K562 (cell line): Measurements from ENCODE around the gene TBC1D2. TPM values are rescaled to one million over a fixed set of nuclear protein-coding genes. Genes with fewer than 3 reads are reported as not detected.

Experiments
- ATAC-seq: fragments of 200-7000 bp; cut with Tn5 transposase; 3 replicates; pipeline ENCODE4 v1.9.1; 2020; ENCODE audit warnings: moderate library complexity
- BruUV-seq: library from RNA; stranded (reverse); fragments of 400-500 nt; replicated peaks from 2 replicates; lab custom pipeline; 2021; lab: Mats Ljungman, UMichigan
- CTCF ChIA-PET: fragments of 300-600 bp; formaldehyde crosslinking; extraction: SDS; loops from one replicate; lab custom pipeline; 2021; ENCODE audit warnings: low intra/inter-chr PET ratio; lab: Yijun Ruan, JAX
- POLR2A ChIA-PET: fragments of 300-600, 350-650 bp; sonication (Branson Sonifier 250); formaldehyde crosslinking; extraction: SDS; loops from one replicate; lab custom pipeline; 2021; ENCODE audit warnings: antibody characterized with exemption, inconsistent platforms; lab: Yijun Ruan, JAX
- DNase-seq, 4 experiments: peaks; one replicate each; pipeline versions ENCODE4 v3.0.0 to v3.0.0-alpha.2; 2011 to 2018; ENCODE audit warnings: low spot score in 3 of 4, mixed read lengths in 3 of 4; ENCODE audit errors: extremely low read depth in 1 of 4
- FAIRE-seq: peaks from 2 replicates; lab custom pipeline; 2011; peaks lifted over from hg19 to GRCh38; lab: Jason Lieb, UNC
- H2AFZ ChIP-seq: 2 replicates; pipeline ENCODE4 v1.6.0; 2011; ENCODE audit warnings: low read depth, low read length, control low read depth, inconsistent platforms
- H3K27ac ChIP-seq: fragments of 200-600 bp; 3 replicates; pipeline ENCODE4 v1.8.0; 2011; ENCODE audit warnings: low read depth, mild to moderate bottlenecking, control low read depth, inconsistent platforms, low read length, moderate library complexity, mixed read lengths; ENCODE audit errors: extremely low read depth
- H3K27me3 ChIP-seq, 2 experiments: fragments of 300-600 bp in 1 of 2; 2 replicates in 1 of 2; 3 replicates in 1 of 2; pipeline versions ENCODE4 v1.6.0 to v1.8.0; 2011; ENCODE audit warnings: inconsistent platforms in 2 of 2, low read length in 2 of 2, mild to moderate bottlenecking in 1 of 2, mixed read lengths in 1 of 2, moderate library complexity in 1 of 2; ENCODE audit not compliant: control insufficient read depth in 2 of 2, insufficient read depth in 2 of 2
- H3K36me3 ChIP-seq: fragments of 300-600 bp; 3 replicates; pipeline ENCODE4 v1.8.0; 2011; ENCODE audit warnings: mild to moderate bottlenecking, low read length, inconsistent platforms; ENCODE audit not compliant: control insufficient read depth, insufficient read depth
- H3K4me1 ChIP-seq, 2 experiments: fragments of 200-600 bp in 1 of 2; replicated peaks in 1 of 2; 2 replicates in 1 of 2; 3 replicates in 1 of 2; pipeline versions ENCODE4 v1.5.1 to v1.8.0; 2011; ENCODE audit warnings: inconsistent platforms in 2 of 2, low read length in 2 of 2, mild to moderate bottlenecking in 1 of 2, mixed read lengths in 1 of 2, moderate library complexity in 1 of 2; ENCODE audit not compliant: control insufficient read depth in 2 of 2, insufficient read depth in 2 of 2
- H3K4me2 ChIP-seq: 2 replicates; pipeline ENCODE4 v1.6.1; 2011; ENCODE audit warnings: low read length, control low read depth, inconsistent platforms, mixed read lengths; ENCODE audit not compliant: insufficient read depth
- H3K4me3 ChIP-seq: fragments of 200-600 bp; sonication (generic), shearing (Covaris generic); 2 replicates; pipeline ENCODE4 v1.5.1; 2016; ENCODE audit warnings: control low read depth, inconsistent platforms
- H3K79me2 ChIP-seq: fragments of 200-600 bp; 3 replicates; pipeline ENCODE4 v1.8.0; 2011; ENCODE audit warnings: low read length, inconsistent platforms; ENCODE audit not compliant: control insufficient read depth, insufficient read depth
- H3K9ac ChIP-seq, 2 experiments: 2 replicates each; pipeline versions ENCODE4 v1.6.0 to v1.6.1; 2011; ENCODE audit warnings: low read depth in 2 of 2, low read length in 2 of 2, control low read depth in 1 of 2, inconsistent platforms in 1 of 2, mild to moderate bottlenecking in 1 of 2, mixed read lengths in 1 of 2; ENCODE audit not compliant: insufficient read depth in 1 of 2
- H3K9me1 ChIP-seq: one replicate; pipeline ENCODE4 v1.6.0; 2011; ENCODE audit warnings: inconsistent platforms, mild to moderate bottlenecking, low read length, moderate library complexity; ENCODE audit not compliant: control insufficient read depth, insufficient read depth
- H3K9me3 ChIP-seq: replicated peaks from 2 replicates; pipeline ENCODE4 v1.5.1; 2011; ENCODE audit warnings: low read depth, low read length, inconsistent platforms; ENCODE audit not compliant: control insufficient read depth, insufficient read depth
- H4K20me1 ChIP-seq: replicated peaks from 2 replicates; pipeline ENCODE4 v1.6.1; 2011; ENCODE audit warnings: low read length, inconsistent platforms, mixed read lengths; ENCODE audit not compliant: control insufficient read depth, insufficient read depth
- KDM1A ChIP-seq, 2 experiments: fragments of 450-650 bp; IDR thresholded peaks; 2 replicates each; pipeline ENCODE4 v1.6.1; 2016; ENCODE audit warnings: mild to moderate bottlenecking in 2 of 2
- PRMT5 ChIP-seq: sonication (generic); formaldehyde crosslinking; IDR thresholded peaks from 2 replicates; pipeline ENCODE4 v1.5.0; 2020; ENCODE audit warnings: missing genetic modification reagents
- SOX6 ChIP-seq: fragments of 450-650 bp; IDR thresholded peaks from 2 replicates; pipeline ENCODE4 v1.6.1; 2014; ENCODE audit warnings: mild to moderate bottlenecking
- WGBS: fragments of 100-300 bp; shearing (Covaris generic); methylation state at CpG from one replicate; pipeline ENCODE4 v1.1.6; 2016; ENCODE audit warnings: low coverage, mixed read lengths; ENCODE audit not compliant: insufficient coverage; ENCODE audit errors: missing lambda C conversion rate; 5-methylcytosine and 5-hydroxymethylcytosine counted together
- in situ Hi-C: fragments of 300-500 bp; cut with MboI; formaldehyde crosslinking; loops from 4 replicates; pipeline ENCODE4 v1.15.0; 2018; ENCODE audit warnings: inconsistent platforms, mixed read lengths
- intact Hi-C: fragments of 100-400 bp; cut with micrococcal nuclease; formaldehyde crosslinking; loops from 2 replicates; pipeline ENCODE4 v1.14.2; 2022
- polyA plus RNA-seq, 8 experiments: library from polyadenylated mRNA; depleted of rRNA in 4 of 8; stranded (reverse) in 5 of 8; unstranded in 3 of 8; fragments of >200 nt; fragmentation: Nextera tagmentation in 2 of 8; fragmentation: Illumina TruSeq in 1 of 8; extraction: Ambion mirVana in 2 of 8; extraction: Trizol in 1 of 8; gene quantifications; 2 replicates each; pipeline versions ENCODE4 v1.2.1 to v1.2.3, GENCODE V29; 2011 to 2014; ENCODE audit warnings: inconsistent platforms in 1 of 8, missing spikeins in 1 of 8
- total RNA-seq, 7 experiments: library from RNA; depleted of rRNA in 6 of 7; stranded (reverse); fragments of >200 nt in 6 of 7; fragmentation: Illumina TruSeq in 2 of 7; extraction: Trizol in 2 of 7; gene quantifications; 2 replicates each; pipeline versions ENCODE4 v1.2.1 to v1.2.3, GENCODE V29; 2011 to 2021; ENCODE audit warnings: low replicate concordance in 1 of 7
- TF ChIP-seq, protein P1 (sequence below), 3 experiments: IDR thresholded peaks in 2 of 3; conservative IDR thresholded peaks in 1 of 3; 2 replicates each; pipeline ENCODE4 v1.5.1; 2011 to 2012; ENCODE audit warnings: low read length in 3 of 3, mild to moderate bottlenecking in 3 of 3, control low read depth in 2 of 3, improper control_type of control experiment in 1 of 3, inconsistent platforms in 1 of 3, low read depth in 1 of 3, mixed read lengths in 1 of 3, moderate library complexity in 1 of 3; ENCODE audit not compliant: insufficient read depth in 2 of 3
- TF ChIP-seq, protein P2 (sequence below): sonication (generic); formaldehyde crosslinking; IDR thresholded peaks from 2 replicates; pipeline ENCODE4 v1.8.1; 2023; ENCODE audit warnings: mild to moderate bottlenecking, missing genetic modification reagents, moderate library complexity
- TF ChIP-seq, protein P3 (sequence below), 2 experiments: fragments of 450-650 bp in 1 of 2; sonication (generic) in 1 of 2; formaldehyde crosslinking in 1 of 2; IDR thresholded peaks in 1 of 2; conservative IDR thresholded peaks in 1 of 2; 2 replicates each; pipeline versions ENCODE4 v1.6.1 to v1.8.1; 2016 to 2023; ENCODE audit warnings: mild to moderate bottlenecking in 2 of 2, moderate library complexity in 2 of 2, inconsistent platforms in 1 of 2, missing genetic modification reagents in 1 of 2

The TBC1D2 gene
- total and polyA plus RNA-seq, 9 of the 15 experiments (the other 6 are each of a cell fraction or from before 2014, with no cell fraction given) = 0.10 to 7.0 (median 2.5) TPM

DNA sequence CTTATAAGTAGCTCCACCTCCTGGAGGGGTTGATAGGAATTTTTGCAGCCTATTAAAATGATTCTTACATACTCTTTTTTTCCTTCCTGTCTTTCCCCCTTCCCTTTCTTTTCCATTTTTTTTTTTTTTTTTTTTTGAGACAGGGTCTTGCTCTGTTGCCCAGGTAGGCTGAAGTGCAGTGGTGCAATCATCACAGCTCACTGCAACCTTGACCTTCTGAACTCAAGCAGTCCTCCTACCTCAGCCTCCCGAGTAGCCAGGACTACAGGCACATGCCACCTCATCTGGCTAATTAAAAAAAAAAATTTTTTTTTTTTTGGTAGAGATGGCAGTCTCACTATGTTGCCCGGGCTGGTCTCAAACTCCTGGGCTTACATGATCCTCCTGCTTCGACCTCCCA lies 4.3 kb upstream of the TBC1D2 start:
- no peaks in the 10 kb centered on the region for H3K9me3 ChIP-seq
- peaks cover 8 to 21% of the 10 kb centered on the region in 2 experiments; a peak in 4 of 5 replicates for H3K4me1 ChIP-seq
- POLR2A ChIA-PET = interaction anchor here (0.6 kb wide), 1 partner anchor 66 kb away, joined by 3 read pairs; no protein-coding TSS in a partner anchor
- CTCF ChIA-PET = no interaction called here
- no peak overlapping the region for H3K9ac ChIP-seq
- H3K79me2 ChIP-seq = peaks cover 12% of the 10 kb centered on the region
- intact Hi-C loops = loop anchor here (5.0 kb wide), 1 partner anchor 277 kb away; the partner anchor contains the start of gene ANP32B
- no peak overlapping the region for H3K4me3 ChIP-seq
- TF ChIP-seq, protein P1, sequence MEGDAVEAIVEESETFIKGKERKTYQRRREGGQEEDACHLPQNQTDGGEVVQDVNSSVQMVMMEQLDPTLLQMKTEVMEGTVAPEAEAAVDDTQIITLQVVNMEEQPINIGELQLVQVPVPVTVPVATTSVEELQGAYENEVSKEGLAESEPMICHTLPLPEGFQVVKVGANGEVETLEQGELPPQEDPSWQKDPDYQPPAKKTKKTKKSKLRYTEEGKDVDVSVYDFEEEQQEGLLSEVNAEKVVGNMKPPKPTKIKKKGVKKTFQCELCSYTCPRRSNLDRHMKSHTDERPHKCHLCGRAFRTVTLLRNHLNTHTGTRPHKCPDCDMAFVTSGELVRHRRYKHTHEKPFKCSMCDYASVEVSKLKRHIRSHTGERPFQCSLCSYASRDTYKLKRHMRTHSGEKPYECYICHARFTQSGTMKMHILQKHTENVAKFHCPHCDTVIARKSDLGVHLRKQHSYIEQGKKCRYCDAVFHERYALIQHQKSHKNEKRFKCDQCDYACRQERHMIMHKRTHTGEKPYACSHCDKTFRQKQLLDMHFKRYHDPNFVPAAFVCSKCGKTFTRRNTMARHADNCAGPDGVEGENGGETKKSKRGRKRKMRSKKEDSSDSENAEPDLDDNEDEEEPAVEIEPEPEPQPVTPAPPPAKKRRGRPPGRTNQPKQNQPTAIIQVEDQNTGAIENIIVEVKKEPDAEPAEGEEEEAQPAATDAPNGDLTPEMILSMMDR (IDR thresholded peaks at IDR 0.05 in 2 of 3, conservative IDR thresholded peaks at IDR 0.05 in 1 of 3; ENCODE audit: insufficient read depth in 2 of 3, low read depth in 1 of 3, low read length in 3 of 3) = peak in 1 of 3 experiments; percentile 22; a peak in 2 of 6 replicates
- TF ChIP-seq, protein P2, sequence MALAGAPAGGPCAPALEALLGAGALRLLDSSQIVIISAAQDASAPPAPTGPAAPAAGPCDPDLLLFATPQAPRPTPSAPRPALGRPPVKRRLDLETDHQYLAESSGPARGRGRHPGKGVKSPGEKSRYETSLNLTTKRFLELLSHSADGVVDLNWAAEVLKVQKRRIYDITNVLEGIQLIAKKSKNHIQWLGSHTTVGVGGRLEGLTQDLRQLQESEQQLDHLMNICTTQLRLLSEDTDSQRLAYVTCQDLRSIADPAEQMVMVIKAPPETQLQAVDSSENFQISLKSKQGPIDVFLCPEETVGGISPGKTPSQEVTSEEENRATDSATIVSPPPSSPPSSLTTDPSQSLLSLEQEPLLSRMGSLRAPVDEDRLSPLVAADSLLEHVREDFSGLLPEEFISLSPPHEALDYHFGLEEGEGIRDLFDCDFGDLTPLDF (CRISPR knock-in tag) = no peak
- 0 out of 4 replicates have a peak, but pooled peaks of 1 of the 2 experiments have one; percentile 21 for TF ChIP-seq KDM1A (IDR thresholded peaks at IDR 0.05)
- TF ChIP-seq, protein P3, sequence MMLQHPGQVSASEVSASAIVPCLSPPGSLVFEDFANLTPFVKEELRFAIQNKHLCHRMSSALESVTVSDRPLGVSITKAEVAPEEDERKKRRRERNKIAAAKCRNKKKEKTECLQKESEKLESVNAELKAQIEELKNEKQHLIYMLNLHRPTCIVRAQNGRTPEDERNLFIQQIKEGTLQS (IDR thresholded peaks at IDR 0.05) = no peak
- TF ChIP-seq, protein P3 (CRISPR knock-in tag; conservative IDR thresholded peaks at IDR 0.05) = no peak
- TF ChIP-seq PRMT5 (CRISPR knock-in tag) = no peak
- no peak for TF ChIP-seq SOX6
- no peak for ATAC-seq
- DNase-seq = no peak
- no peak for FAIRE-seq
- in situ Hi-C loops = loop anchor here (5.0 to 25.0 kb wide), 3 partner anchors 52 to 347 kb away; partner anchors contain the start of genes TRIM14 and TRMO
- H4K20me1 ChIP-seq = no peaks in the 10 kb centered on the region
- no peak overlapping the region for H3K27ac ChIP-seq
- no peaks in the 10 kb centered on the region for H3K9me1 ChIP-seq
- no peaks in the 10 kb centered on the region for H3K27me3 ChIP-seq
- no peak overlapping the region for H3K4me2 ChIP-seq
- WGBS = 63% methylated on average over 3 of the region's 3 CpGs
- H3K36me3 ChIP-seq = no peaks in the 10 kb centered on the region
- H2AFZ ChIP-seq = peak overlapping the region; percentile 90; the same call in 1 of the 2 replicates
- no TSS peak for BruUV-seq
